KG1 (cell line): ENCODE data around the gene SAMD9.
"Not testable (repeated sequence)": the region's sequence is repeated elsewhere in the genome, so short reads cannot be mapped to it uniquely, and the experiment has no call there.

Experiments used
- DNase-seq: peaks from one replicate; lab custom pipeline; 2025; lab: John Stamatoyannopoulos, UW

Gene SAMD9

GRCh38 chr7:93117852-93118530 is at the start of gene SAMD9:
SAMD9 (minus strand) TSS chr7:93117979; CDS start chr7:93106097, 11,882 bp downstream.
- DNase-seq, result peak; percentile 63

DNA sequence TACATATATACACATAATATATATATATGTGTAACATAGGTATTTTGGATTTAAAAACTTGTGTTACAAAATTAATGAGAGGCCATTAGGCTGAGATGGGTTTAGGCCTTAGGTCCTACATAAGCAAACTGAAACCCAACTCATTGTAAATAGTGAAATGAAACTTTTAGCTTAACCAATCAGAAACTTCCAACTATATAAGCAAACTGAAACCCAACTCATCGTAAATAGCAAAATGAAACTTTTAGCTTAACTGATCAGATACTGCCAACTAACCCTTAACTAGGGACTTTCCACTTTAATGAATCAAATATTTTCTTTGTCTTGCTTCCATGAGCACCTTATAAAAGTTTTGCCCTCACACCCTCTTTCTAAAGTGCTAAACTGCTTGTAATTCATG is 47.7 kb upstream of the SAMD9 start:
- DNase-seq, result no peak

- no peak for DNase-seq
Measured at GRCh38 chr7:93164766-93165165, 47.0 kb upstream of the SAMD9 start.

GRCh38 chr7:93161181-93161762 is 43.5 kb upstream of the SAMD9 start:
- DNase-seq, result no peak

DNA sequence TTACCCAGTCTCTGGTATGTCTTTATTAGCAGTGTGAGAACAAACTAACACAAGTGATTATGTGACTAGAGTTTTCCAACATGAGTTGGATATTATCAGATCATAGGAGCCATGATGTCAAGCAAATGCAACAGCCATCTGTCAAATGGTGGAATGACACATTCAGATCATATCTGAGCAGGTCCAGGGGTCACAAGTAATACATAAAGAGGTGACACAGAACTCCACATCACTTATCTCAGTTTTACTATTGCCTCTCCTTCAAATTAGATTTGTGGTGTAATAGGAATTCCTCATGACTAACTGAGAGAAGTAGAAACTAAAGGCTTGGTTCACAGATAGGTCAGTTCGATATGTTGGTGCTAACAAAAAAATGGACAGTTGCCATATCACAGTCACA is 42.6 kb upstream of the SAMD9 start:
- no peak for DNase-seq

DNA sequence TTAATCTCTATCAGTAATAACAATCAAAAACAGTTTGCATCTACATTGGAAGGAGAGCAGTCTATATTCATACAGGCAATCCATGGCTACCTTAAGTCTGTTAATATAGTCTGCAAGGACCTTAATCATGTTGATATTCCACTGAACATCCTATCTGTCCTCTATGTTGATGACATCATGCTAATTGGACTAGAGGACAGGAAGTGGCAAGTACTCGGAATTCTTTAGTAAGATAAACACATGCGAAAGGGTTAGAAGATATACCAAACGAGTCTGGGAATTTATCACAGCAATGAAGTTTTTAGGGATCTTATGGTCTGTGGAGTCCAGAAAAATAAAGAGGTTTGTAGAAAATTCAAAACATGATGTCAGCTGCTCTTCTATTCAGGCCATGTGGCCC is 41.7 kb upstream of the SAMD9 start:
- no peak for DNase-seq

DNA sequence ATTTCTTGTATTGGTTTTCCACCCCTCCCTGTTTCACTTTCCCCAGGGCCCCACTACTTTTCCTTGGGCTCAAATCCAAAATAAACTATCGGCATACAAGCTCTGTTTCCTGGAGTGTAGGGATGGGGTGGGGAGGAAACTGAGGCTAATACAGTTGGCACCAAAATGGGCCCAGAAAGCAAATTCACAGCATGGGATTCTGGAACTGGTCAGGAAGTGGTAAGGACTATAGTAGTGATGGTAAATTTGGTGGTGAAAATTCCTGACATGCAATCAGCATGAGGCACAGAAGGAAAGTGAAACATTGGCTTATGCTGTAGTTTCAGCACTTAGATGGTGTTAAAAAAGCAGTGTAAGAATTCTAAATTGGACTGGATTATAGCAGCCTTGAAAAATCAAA is 39.1 kb upstream of the SAMD9 start:
- no peak for DNase-seq

DNA sequence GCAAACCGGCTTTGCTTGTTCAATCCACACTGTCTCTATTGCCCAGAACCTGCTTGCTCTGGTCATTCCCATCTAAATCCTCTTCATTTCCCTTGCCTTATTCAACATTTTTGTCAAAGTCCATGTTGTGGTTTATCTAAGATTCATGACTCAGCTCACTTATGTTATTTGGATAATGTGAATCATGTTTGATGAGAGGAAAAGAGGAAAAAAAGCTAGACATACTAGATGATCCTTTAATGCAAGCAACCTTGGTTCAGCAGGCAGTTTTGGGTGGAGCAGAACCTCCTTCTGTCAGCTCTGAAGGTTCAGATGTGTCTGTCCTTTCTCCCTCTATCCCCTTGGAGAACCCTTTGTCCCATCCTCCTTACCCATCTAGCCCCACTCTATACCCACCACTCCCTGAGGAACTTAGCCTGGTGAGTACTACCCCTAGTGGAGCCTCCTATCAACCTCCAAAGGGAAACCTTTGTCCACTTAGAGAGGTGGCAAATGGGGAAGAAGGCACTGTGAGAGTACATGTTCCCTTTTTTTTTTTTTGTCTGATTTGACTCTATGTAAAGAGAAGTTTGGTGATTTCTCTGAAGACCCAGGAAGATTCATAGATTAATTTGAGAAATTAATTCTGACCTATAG is 32.5 kb upstream of the SAMD9 start:
- no peak for DNase-seq

- DNase-seq, result no peak
Measured at GRCh38 chr7:93148727-93149126, 30.9 kb upstream of the SAMD9 start.

DNA sequence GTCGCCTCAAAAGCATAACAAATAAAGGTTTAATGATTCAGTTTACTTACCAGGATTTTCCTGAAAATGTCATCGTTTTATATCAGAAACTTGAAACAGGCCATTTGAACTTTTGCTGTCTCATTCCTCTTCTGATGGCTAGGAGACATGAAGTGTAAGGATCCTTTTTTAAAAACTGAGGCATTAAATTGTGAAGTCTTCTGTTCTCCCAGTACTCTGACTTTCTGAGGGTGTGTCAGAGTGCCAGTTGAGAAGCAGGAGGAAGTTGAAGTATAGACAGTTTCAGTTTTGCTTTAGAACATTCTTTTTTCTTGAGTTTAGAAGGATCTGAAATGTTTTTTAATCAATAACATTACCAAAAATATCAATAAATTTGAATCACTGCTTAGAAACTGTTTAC is 30.4 kb upstream of the SAMD9 start, which contains the start of gene SAMD9L:
Gene SAMD9L, minus strand, starts transcription at position 242 of the 400 bp plus-strand sequence. CDS start 12,414 bp downstream, outside the sequence.
- no peak for DNase-seq

DNA sequence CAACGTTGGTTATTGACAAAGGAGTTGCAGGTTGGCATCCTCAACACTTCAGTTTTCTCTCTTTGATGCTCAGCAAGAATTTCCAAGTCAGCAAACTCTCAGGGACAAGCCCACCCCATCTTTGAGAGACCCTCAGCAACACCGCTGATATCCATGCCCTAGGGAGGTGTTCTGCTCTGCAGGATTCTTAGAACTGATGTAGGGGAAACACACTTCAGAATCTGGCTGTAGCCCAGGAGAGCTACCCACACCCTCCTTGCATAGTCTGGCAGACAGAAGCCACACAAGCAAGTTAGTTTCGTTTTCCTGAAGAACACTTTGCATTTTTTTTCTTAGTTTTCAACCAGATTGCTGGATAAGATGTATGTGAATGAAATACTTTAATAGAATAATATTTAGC is 29.6 kb upstream of the SAMD9 start:
- peak; percentile 37 for DNase-seq

DNA sequence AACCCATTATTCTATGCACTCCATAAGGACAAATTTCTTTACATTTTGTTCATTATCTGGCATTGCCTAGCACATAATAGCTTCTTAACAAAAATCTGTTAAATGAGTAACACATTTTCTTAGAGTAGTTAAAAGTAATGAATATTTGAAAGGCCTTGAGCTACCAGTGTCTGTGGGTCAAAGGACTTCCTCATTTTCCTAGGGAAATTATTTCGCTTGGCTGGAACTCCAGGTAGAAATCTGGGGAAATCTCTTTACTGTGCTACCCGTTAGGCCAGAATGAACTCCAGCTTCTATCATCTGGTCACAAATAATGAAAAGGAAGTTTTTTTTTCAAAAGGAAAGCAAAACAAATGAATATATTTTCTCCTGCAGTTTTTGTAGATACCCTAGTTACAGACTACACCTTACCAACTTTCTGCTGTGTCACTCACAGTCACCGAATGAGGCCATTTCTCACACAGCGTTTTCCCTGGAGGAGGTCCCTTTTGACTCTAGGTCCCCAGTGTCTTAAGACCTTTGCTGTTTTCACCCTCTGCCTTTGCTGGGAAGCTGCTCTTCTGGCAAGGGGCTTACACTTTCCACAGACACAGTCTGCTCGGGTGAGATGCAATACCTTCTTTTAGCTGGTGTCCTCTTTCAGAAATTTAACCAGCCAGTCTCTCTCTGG is 28.8 kb upstream of the SAMD9 start:
- DNase-seq, result no peak

GRCh38 chr7:93146036-93146435 is 28.3 kb upstream of the SAMD9 start:
- DNase-seq, result no peak

DNA sequence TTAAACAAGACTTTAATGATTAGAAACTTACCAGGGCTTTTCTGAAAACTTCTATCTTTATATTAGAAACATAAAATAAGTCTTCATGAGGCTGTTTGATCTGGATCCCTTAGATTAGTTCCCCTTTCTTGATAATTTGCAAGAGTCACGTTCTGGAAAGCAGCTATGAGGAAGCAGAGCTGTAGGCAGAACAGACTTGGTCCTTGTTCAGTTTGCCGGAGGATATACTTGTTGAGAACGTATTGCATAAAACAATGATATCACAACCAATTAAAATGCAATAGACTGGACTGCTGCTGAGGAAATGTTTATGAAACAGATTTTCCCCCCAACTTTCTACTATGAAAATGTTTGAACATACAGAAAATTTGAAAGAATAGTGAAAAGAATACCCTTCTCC is 27.6 kb upstream of the SAMD9 start:
- DNase-seq, result no peak

DNA sequence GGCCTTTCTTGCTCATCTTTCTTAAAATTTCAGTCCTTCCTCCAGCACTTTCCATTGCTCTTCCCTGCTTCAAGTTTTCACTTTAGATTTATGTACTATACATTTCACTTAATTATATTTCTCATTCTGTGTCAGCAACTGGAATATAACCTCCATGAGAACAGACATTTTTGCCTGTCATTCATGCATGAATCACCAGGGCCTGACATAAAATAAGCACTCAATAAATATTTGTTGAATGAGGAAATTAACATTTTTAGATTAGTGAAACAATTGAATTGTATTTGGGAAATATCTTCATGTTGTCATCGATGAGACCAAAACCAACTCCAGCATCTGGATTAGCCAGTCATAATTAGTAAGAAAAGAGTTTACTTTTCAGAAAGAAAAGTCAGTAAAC is 24.3 kb upstream of the SAMD9 start:
- no peak for DNase-seq

DNA sequence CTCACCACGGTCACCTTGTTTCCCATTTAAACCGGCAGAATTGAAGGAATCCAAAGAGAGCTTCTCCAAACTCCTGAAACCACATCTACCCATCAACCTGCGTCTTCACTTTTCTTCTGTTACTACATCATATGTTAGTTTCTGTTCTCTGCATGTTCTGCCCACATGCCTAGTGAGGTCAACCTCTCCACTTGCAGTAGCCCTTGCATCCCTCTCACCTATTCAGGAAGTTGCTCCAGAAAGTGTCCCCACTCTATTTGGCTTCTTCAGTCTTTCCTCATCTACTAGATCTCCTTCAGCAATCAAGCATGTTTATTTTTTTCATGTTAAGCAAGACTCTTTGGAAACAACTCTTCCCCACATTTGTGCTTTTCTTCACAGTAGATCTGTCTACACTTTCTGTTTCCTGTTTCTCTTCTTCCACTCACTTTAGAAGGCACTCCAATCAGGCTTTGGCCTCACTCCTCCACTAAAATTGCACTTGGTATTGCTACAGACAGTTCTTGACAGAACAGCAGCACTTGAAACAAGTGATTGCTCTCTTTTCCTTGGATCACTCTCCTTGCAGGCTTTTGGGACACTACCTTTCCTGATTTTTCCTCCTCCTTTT is 22.9 kb upstream of the SAMD9 start:
- DNase-seq, result no peak

DNA sequence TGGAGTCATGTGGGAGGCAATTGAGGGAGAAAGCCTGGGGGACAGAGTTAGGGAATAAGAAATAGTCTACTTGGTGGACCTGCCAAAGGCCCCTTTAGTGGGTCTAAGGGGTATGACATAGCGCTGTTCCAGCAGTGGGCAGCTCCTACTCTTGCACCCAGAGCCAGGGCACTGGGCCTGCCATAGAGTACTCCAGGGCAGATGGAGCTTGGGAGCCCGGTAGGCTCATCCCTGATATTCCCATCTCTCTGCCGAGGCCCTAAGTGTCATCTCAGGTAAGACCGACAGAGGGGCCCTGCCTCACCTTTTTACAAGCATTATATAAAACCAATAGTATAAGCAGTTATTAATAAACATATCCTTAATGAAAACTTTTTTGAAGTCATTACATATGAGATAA is 20.8 kb upstream of the SAMD9 start:
- DNase-seq, result no peak

GRCh38 chr7:93133005-93133404 is 15.2 kb upstream of the SAMD9 start:
- DNase-seq, result no peak

DNA sequence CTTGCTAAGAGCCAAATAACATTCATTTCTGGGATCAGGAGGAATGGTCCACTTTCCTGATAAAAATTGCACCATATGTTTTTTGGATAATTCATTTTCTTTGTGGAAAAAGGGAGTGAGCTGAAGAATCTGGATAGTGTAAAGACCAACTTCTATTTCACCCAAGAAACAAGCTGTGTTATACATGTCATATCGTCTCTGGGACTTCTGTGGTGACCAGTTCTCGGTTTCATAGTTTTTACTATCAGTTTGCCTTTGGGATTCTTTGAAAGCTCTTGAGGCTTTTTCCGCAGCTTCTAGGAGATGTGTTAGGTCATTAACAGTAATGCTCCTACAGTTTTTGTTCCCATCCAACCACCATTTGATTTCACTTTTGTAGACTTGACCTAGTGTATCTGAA is 14.4 kb upstream of the SAMD9 start:
- no peak for DNase-seq

DNA sequence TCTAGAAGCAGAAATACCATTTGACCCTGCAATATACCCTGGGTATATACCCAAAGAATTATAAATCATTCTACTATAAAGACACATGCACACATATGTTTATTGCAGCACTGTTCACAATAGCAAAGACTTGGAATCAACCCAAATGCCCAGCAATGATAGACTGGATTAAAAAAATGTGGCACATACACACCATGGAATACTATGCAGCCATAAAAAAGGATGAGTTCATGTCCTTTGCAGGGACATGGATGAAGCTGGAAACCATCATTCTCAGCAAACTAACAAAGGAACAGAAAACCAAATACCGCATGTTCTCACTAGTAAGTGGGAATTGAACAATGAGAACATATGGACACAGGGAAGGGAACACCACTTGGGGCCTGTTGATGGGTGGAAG is 9.2 kb upstream of the SAMD9 start:
- not testable (repeated sequence) for DNase-seq

DNA sequence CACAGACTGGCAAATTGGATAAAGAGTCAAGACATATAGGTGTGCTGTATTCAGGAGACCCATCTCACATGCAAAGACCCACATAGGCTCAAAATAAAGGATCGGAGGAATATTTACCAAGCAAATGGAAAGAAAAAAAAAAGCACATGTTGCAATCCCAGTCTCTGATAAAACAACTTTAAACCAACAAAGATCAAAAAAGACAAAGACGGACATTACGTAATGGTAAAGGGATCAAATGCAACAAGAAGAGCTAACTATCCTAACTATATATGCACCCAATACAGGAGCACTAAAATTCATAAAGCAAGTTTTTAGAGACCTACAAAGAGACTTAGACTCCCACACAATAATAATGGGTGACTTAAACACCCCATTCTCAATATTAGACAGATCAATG is 5.8 kb upstream of the SAMD9 start:
- not testable (repeated sequence) for DNase-seq
